IMR-90 (cell line): Measurements from ENCODE around the gene SEC23IP. TPM values are rescaled to one million over a fixed set of nuclear protein-coding genes. Genes with fewer than 3 reads are reported as not detected.

ENCODE experiments used
- ATAC-seq: fragments of 200-7000 bp; cut with Tn5 transposase; 2 replicates; pipeline ENCODE4 v1.9.1; 2020; ENCODE audit warnings: low read depth, mild to moderate bottlenecking, moderate library complexity
- BruUV-seq: library from RNA; stranded (reverse); fragments of 400-500 nt; replicated peaks from 2 replicates; lab custom pipeline; 2021; lab: Mats Ljungman, UMichigan
- CTCF ChIA-PET: fragments of 300-600 bp; formaldehyde crosslinking; extraction: SDS; loops from one replicate; lab custom pipeline; 2021; ENCODE audit warnings: antibody characterized with exemption; lab: Yijun Ruan, JAX
- POLR2A ChIA-PET: fragments of 300-600 bp; sonication (Branson Sonifier 250); formaldehyde crosslinking; loops from one replicate; lab custom pipeline; 2022; ENCODE audit warnings: antibody characterized with exemption; ENCODE audit not compliant: unreplicated experiment; lab: Charles Lee
- DNase-seq: peaks from one replicate; pipeline ENCODE4 v3.0.0; 2013
- H2AFZ ChIP-seq: replicated peaks from 2 replicates; pipeline ENCODE3; 2013; ENCODE audit warnings: low read length, mild to moderate bottlenecking; ENCODE audit not compliant: poor library complexity
- H2AK5ac ChIP-seq: 2 replicates; pipeline ENCODE4 v1.6.1; 2013; ENCODE audit warnings: low read depth, low read length, inconsistent platforms
- H2AK9ac ChIP-seq: replicated peaks from 2 replicates; pipeline ENCODE3; 2013; ENCODE audit warnings: mild to moderate bottlenecking, low read depth, low read length, moderate library complexity; ENCODE audit not compliant: poor library complexity
- H2BK120ac ChIP-seq: 2 replicates; pipeline ENCODE4 v1.6.1; 2013; ENCODE audit warnings: low read depth, low read length, inconsistent platforms
- H2BK15ac ChIP-seq: 3 replicates; pipeline ENCODE4 v1.6.1; 2013; ENCODE audit warnings: low read depth, low read length, inconsistent platforms
- H2BK20ac ChIP-seq: 2 replicates; pipeline ENCODE4 v1.6.1; 2013; ENCODE audit warnings: low read depth, mild to moderate bottlenecking, inconsistent platforms, low read length, moderate library complexity
- H2BK5ac ChIP-seq: 2 replicates; pipeline ENCODE4 v1.6.1; 2013; ENCODE audit warnings: mild to moderate bottlenecking, low read depth, low read length, inconsistent platforms; ENCODE audit not compliant: poor library complexity, severe bottlenecking
- H3K14ac ChIP-seq: replicated peaks from 2 replicates; pipeline ENCODE4 v1.6.1; 2013; ENCODE audit warnings: low read depth, low read length, inconsistent platforms
- H3K18ac ChIP-seq: 2 replicates; pipeline ENCODE4 v1.6.1; 2013; ENCODE audit warnings: low read depth, low read length, control low read depth
- H3K23ac ChIP-seq: 2 replicates; pipeline ENCODE4 v1.6.1; 2013; ENCODE audit warnings: low read depth, low read length, inconsistent platforms
- H3K27ac ChIP-seq: 2 replicates; pipeline ENCODE4 v1.5.1; 2013; ENCODE audit warnings: mild to moderate bottlenecking, control low read depth, low read length; ENCODE audit not compliant: insufficient read depth
- H3K27me3 ChIP-seq: 2 replicates; pipeline ENCODE4 v1.6.1; 2013; ENCODE audit warnings: low read length; ENCODE audit not compliant: control insufficient read depth, insufficient read depth
- H3K36me3 ChIP-seq: 2 replicates; pipeline ENCODE4 v1.6.1; 2013; ENCODE audit warnings: low read length, mixed read lengths; ENCODE audit not compliant: control insufficient read depth, insufficient read depth
- H3K4ac ChIP-seq: 2 replicates; pipeline ENCODE4 v1.6.1; 2013; ENCODE audit warnings: low read depth, low read length, inconsistent platforms
- H3K4me1 ChIP-seq: 2 replicates; pipeline ENCODE4 v1.6.1; 2013; ENCODE audit warnings: low read length, mixed read lengths; ENCODE audit not compliant: control insufficient read depth, insufficient read depth
- H3K4me2 ChIP-seq: 2 replicates; pipeline ENCODE4 v1.6.1; 2013; ENCODE audit warnings: low read depth, mild to moderate bottlenecking, control low read depth, low read length, moderate library complexity
- H3K4me3 ChIP-seq: 2 replicates; pipeline ENCODE4 v1.5.1; 2013; ENCODE audit warnings: low read depth, mild to moderate bottlenecking, control low read depth, low read length, moderate library complexity; ENCODE audit not compliant: insufficient read depth
- H3K56ac ChIP-seq: 2 replicates; pipeline ENCODE4 v1.6.1; 2013; ENCODE audit warnings: low read length, inconsistent platforms; ENCODE audit not compliant: insufficient read depth; ENCODE audit errors: extremely low read depth
- H3K79me1 ChIP-seq, 2 experiments: 2 replicates each; pipeline ENCODE4 v1.6.1; 2013; ENCODE audit warnings: low read length in 2 of 2, inconsistent platforms in 1 of 2, low read depth in 1 of 2
- H3K9ac ChIP-seq: 2 replicates; pipeline ENCODE4 v1.6.1; 2013; ENCODE audit warnings: low read depth, low read length, control low read depth
- H3K9me1 ChIP-seq: 2 replicates; pipeline ENCODE4 v1.6.1; 2013; ENCODE audit warnings: low read length, inconsistent platforms; ENCODE audit not compliant: insufficient read depth
- H3K9me3 ChIP-seq: 2 replicates; pipeline ENCODE4 v1.6.1; 2013; ENCODE audit warnings: low read length; ENCODE audit not compliant: control insufficient read depth, insufficient read depth
- H4K20me1 ChIP-seq: 2 replicates; pipeline ENCODE4 v1.6.1; 2013; ENCODE audit warnings: low read length, inconsistent platforms; ENCODE audit not compliant: insufficient read depth
- H4K5ac ChIP-seq: 2 replicates; pipeline ENCODE4 v1.6.1; 2013; ENCODE audit warnings: mild to moderate bottlenecking, low read depth, low read length, control low read depth
- H4K8ac ChIP-seq, 2 experiments: 2 replicates each; pipeline ENCODE4 v1.6.1; 2013; ENCODE audit warnings: low read depth in 2 of 2, low read length in 2 of 2, control low read depth in 1 of 2, inconsistent platforms in 1 of 2
- H4K91ac ChIP-seq: 2 replicates; pipeline ENCODE4 v1.6.1; 2013; ENCODE audit warnings: low read depth, low read length, inconsistent platforms; ENCODE audit not compliant: insufficient read depth
- CEBPB ChIP-seq: IDR thresholded peaks from 2 replicates; pipeline ENCODE4 v1.6.1; 2012; ENCODE audit warnings: low read depth, low read length, improper control_type of control experiment
- CHD1 ChIP-seq: IDR thresholded peaks from 2 replicates; pipeline ENCODE4 v1.6.1; 2012; ENCODE audit warnings: low read depth, low read length, improper control_type of control experiment
- ELK1 ChIP-seq: fragments of 150-350 bp; IDR thresholded peaks from 2 replicates; pipeline ENCODE4 v1.6.1; 2016; ENCODE audit warnings: low read depth, mild to moderate bottlenecking, low read length, moderate library complexity, borderline replicate concordance
- FOS ChIP-seq: fragments of 150-350 bp; IDR thresholded peaks from 2 replicates; pipeline ENCODE4 v1.6.1; 2016; ENCODE audit warnings: low read depth, low read length
- MAZ ChIP-seq: IDR thresholded peaks from 2 replicates; pipeline ENCODE4 v1.6.1; 2012; ENCODE audit warnings: low read depth, mild to moderate bottlenecking, low read length, improper control_type of control experiment, moderate library complexity, borderline replicate concordance
- MXI1 ChIP-seq: IDR thresholded peaks from 2 replicates; pipeline ENCODE4 v1.6.1; 2012; ENCODE audit warnings: low read depth, mild to moderate bottlenecking, low read length, moderate library complexity, borderline replicate concordance
- NFE2L2 ChIP-seq: fragments of 150-350 bp; IDR thresholded peaks from 2 replicates; pipeline ENCODE4 v1.6.1; 2016; ENCODE audit warnings: low read depth, mild to moderate bottlenecking, low read length
- POLR2A ChIP-seq: IDR thresholded peaks from 2 replicates; pipeline ENCODE4 v1.6.1; 2012; ENCODE audit warnings: mild to moderate bottlenecking, low read depth, low read length
- RAD21 ChIP-seq: IDR thresholded peaks from 2 replicates; pipeline ENCODE4 v1.6.1; 2012; ENCODE audit warnings: low read length, improper control_type of control experiment
- RCOR1 ChIP-seq: IDR thresholded peaks from 2 replicates; pipeline ENCODE4 v1.6.1; 2012; ENCODE audit warnings: mild to moderate bottlenecking, low read length, improper control_type of control experiment; ENCODE audit not compliant: insufficient replicate concordance
- RFX5 ChIP-seq: IDR thresholded peaks from 2 replicates; pipeline ENCODE4 v1.8.0; 2012; ENCODE audit warnings: low read depth, mild to moderate bottlenecking, low read length, moderate library complexity
- SMC3 ChIP-seq: fragments of 150-350 bp; IDR thresholded peaks from 2 replicates; pipeline ENCODE4 v1.6.1; 2016; ENCODE audit warnings: low read depth, mild to moderate bottlenecking, antibody characterized with exemption, low read length, moderate library complexity
- WGBS, 2 experiments: methylation state at CpG; one replicate each; pipeline versions ENCODE4 v1.1.5 to v1.1.7; 2013; ENCODE audit warnings: missing lambda C conversion rate in 2 of 2; ENCODE audit not compliant: insufficient read length in 1 of 2; ENCODE audit errors: extremely low coverage in 2 of 2; 5-methylcytosine and 5-hydroxymethylcytosine counted together
- dilution Hi-C: fragments of 300-500 bp; cut with HindIII; formaldehyde crosslinking; loops from one replicate; pipeline ENCODE4 v1.14.3; 2018; ENCODE audit warnings: low sequenced_read_pairs; ENCODE audit not compliant: unreplicated experiment
- in situ Hi-C: fragments of 300-500 bp; cut with MboI; formaldehyde crosslinking; loops from 3 replicates; pipeline ENCODE4 v1.14.3; 2019; ENCODE audit warnings: low sequenced_read_pairs, inconsistent platforms, mixed read lengths
- intact Hi-C: fragments of 100-400 bp; cut with micrococcal nuclease; formaldehyde crosslinking; loops from 2 replicates; pipeline ENCODE4 v1.10.0; 2022
- polyA plus RNA-seq, 3 experiments: library from polyadenylated mRNA; depleted of rRNA; stranded (reverse); fragments of >200 nt; gene quantifications; 2 replicates each; pipeline ENCODE4 v1.2.3, GENCODE V29; 2012; ENCODE audit warnings: low replicate concordance in 1 of 3
- total RNA-seq: library from RNA; depleted of rRNA; stranded (reverse); fragments of >200 nt; gene quantifications from 2 replicates; pipeline ENCODE4 v1.2.3, GENCODE V29; 2012
- TF ChIP-seq, protein P1 (sequence below): conservative IDR thresholded peaks from 2 replicates; pipeline ENCODE4 v1.5.1; 2012; ENCODE audit warnings: mild to moderate bottlenecking, low read depth, low read length, improper control_type of control experiment

SEC23IP gene
- total and polyA plus RNA-seq, 2 of the 4 experiments (the other 2 are of a cell fraction), result 37.4 to 39.8 TPM

DNA sequence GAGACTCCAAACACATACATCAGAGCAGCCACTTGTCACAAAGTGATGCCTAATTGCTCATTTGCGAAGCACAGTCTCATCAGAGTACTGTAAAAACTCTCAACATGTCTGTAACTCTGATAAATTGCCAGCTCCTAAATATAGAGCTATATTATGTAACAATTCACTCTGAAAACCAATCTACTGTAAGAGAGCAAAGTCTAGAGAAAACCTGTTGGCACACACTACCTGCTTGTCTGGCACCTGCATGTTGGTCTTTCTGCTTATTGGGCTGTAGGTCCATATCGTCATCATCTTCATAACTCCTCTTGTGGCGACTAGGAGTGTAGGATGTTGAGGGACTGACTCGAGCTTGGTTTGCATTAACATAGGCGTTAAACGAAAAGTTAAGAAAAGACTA lies 39.7 kb upstream of the SEC23IP start:
- Histone ChIP-seq H4K8ac (no peak overlapping the region), H4K5ac (no peak overlapping the region), H3K27ac (no peak overlapping the region), H3K4me2 (no peak overlapping the region), H2AFZ (no peak overlapping the region), H3K4me1 (peaks cover 10% of the 10 kb centered on the region), H3K14ac (no peak overlapping the region), H2AK5ac (no peak overlapping the region), H4K20me1 (no peaks in the 10 kb centered on the region), H3K4ac (no peak overlapping the region), H4K91ac (no peak overlapping the region), H3K9me3 (no peaks in the 10 kb centered on the region), H2BK5ac (no peak overlapping the region), H3K4me3 (no peak overlapping the region), H3K23ac (no peak overlapping the region), H3K9ac (no peak overlapping the region), H3K18ac (no peak overlapping the region), H3K56ac (no peak overlapping the region), H3K9me1 (peaks cover 7% of the 10 kb centered on the region; the same call in 1 of the 2 replicates), H2AK9ac (no peak overlapping the region), H2BK120ac (no peak overlapping the region), H2BK20ac (no peak overlapping the region), H3K36me3 (peaks cover 27% of the 10 kb centered on the region), H3K79me1 (peaks cover 31 to 36% of the 10 kb centered on the region in 2 experiments), H2BK15ac (no peak overlapping the region), H3K27me3 (no peaks in the 10 kb centered on the region)
- ChIA-PET POLR2A (interaction anchor here (0.7 kb wide), 1 partner anchor 144 kb away, joined by 4 read pairs; no protein-coding TSS in a partner anchor), CTCF (no interaction called here)
- no peak for ATAC-seq
- intact Hi-C loops (no loop called here), in situ Hi-C loops (loop anchor here (5.0 to 25.0 kb wide), 2 partner anchors 101 to 666 kb away; partner anchors contain the start of gene PRDX3), dilution Hi-C loops (no loop called here)
- WGBS, 2 experiments, result 100% methylated on average over 2 of the region's 6 CpGs; no CpG with 5 or more reads in 1 of the 2 experiments
- no TSS peak for BruUV-seq
- no peak for TF ChIP-seq CHD1
- TF ChIP-seq CEBPB, result no peak
- no peak for TF ChIP-seq RCOR1
- TF ChIP-seq MAZ, result no peak
- TF ChIP-seq ELK1, result no peak
- no peak for TF ChIP-seq RAD21
- TF ChIP-seq RFX5, result no peak
- TF ChIP-seq MXI1, result no peak
- TF ChIP-seq SMC3, result no peak
- TF ChIP-seq NFE2L2, result no peak
- TF ChIP-seq, protein P1, sequence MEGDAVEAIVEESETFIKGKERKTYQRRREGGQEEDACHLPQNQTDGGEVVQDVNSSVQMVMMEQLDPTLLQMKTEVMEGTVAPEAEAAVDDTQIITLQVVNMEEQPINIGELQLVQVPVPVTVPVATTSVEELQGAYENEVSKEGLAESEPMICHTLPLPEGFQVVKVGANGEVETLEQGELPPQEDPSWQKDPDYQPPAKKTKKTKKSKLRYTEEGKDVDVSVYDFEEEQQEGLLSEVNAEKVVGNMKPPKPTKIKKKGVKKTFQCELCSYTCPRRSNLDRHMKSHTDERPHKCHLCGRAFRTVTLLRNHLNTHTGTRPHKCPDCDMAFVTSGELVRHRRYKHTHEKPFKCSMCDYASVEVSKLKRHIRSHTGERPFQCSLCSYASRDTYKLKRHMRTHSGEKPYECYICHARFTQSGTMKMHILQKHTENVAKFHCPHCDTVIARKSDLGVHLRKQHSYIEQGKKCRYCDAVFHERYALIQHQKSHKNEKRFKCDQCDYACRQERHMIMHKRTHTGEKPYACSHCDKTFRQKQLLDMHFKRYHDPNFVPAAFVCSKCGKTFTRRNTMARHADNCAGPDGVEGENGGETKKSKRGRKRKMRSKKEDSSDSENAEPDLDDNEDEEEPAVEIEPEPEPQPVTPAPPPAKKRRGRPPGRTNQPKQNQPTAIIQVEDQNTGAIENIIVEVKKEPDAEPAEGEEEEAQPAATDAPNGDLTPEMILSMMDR, result no peak
- TF ChIP-seq POLR2A, result no peak
- no peak for TF ChIP-seq FOS
- DNase-seq, result no peak
